Measurements from ENCODE around the gene MYL7.

DNA sequence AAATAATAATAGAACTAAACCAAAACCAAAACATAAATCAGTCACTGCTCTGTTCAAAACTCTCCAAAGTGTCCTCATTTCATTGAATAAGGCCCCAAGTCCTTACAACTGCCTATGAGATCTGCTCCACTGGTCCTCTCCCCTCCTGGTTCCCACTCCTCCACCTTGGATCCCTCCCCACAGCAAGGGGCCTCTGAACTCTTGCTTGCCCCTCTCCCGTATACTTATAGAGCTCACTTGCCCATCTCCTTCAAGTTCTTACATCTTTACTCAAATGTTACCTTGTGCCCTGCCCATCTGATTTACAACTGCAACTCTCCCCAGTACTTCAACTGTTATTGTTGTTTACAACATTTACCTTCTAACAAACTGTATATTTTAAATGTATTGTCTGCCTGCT lies 18.6 kb downstream of the MYL7 start:
- TF ChIP-seq POLR2A (IDR thresholded peaks at IDR 0.05), result no peak
- TF ChIP-seq, protein P1, sequence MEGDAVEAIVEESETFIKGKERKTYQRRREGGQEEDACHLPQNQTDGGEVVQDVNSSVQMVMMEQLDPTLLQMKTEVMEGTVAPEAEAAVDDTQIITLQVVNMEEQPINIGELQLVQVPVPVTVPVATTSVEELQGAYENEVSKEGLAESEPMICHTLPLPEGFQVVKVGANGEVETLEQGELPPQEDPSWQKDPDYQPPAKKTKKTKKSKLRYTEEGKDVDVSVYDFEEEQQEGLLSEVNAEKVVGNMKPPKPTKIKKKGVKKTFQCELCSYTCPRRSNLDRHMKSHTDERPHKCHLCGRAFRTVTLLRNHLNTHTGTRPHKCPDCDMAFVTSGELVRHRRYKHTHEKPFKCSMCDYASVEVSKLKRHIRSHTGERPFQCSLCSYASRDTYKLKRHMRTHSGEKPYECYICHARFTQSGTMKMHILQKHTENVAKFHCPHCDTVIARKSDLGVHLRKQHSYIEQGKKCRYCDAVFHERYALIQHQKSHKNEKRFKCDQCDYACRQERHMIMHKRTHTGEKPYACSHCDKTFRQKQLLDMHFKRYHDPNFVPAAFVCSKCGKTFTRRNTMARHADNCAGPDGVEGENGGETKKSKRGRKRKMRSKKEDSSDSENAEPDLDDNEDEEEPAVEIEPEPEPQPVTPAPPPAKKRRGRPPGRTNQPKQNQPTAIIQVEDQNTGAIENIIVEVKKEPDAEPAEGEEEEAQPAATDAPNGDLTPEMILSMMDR (IDR thresholded peaks at IDR 0.05 in 8 of 11, conservative IDR thresholded peaks at IDR 0.05 in 3 of 11), result no peak

Data from spleen (tissue), 7 donors.